GM18861 (cell line): ENCODE data around the gene CTIF.

ENCODE experiments used
- ATAC-seq: cut with Tn5 transposase; IDR thresholded peaks from one replicate; pipeline ENCODE4 v1.9.1; 2021; ENCODE audit not compliant: unreplicated experiment

CTIF gene

GRCh38 chr18:48599391-48599790 lies 60.6 kb downstream of the CTIF start:
- no peak for ATAC-seq

GRCh38 chr18:48600046-48600445 lies 61.2 kb downstream of the CTIF start:
- no peak for ATAC-seq

- ATAC-seq, result no peak
Measured at GRCh38 chr18:48600456-48601090, 61.7 kb downstream of the CTIF start.

DNA sequence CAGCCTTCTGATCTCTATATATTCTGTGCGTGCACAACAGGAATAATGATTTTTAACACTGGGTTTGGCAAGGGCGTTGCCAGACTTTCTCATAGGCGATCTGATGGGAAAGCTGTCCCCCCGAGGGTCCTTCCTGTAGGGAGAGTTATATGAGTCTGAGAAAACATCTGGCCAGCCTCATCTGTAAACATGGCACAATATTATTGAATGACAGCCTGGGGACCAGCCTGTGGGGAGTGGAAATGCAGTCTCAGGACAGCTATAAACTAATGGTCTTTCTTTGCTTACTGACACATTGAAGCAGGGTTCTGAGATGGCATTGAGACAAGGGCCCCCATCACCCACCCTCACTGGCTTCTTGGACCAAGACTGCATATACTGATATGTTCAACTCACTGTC lies 62.5 kb downstream of the CTIF start:
- no peak for ATAC-seq

GRCh38 chr18:48602759-48603390 lies 64.0 kb downstream of the CTIF start:
- no peak for ATAC-seq

GRCh38 chr18:48605408-48605845 lies 66.6 kb downstream of the CTIF start:
- peak; percentile 83 for ATAC-seq

- ATAC-seq, result no peak
Measured at GRCh38 chr18:48607056-48607984, 68.5 kb downstream of the CTIF start.

- ATAC-seq, result no peak
Measured at GRCh38 chr18:48608581-48608980, 69.8 kb downstream of the CTIF start.

DNA sequence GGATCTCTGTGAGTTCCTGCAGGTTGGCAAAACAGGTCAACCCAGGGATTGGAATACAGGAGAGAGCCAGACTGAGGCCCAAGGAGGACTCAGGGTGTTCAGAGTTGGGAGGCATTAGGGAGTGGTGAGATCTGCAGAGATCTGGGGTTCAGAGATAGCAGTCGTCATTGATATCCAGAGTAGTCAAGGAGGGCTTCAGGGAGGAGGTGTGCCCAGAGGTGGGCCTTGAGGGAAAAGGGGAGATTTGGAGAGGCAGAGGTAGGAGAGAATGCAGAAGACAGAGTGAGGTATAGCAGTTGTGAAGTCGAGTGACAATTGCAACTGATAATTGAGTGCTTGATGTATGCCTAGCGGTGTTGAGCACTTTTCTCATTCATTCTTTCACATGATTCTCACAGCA lies 70.3 kb downstream of the CTIF start:
- ATAC-seq, result no peak

GRCh38 chr18:48609820-48610815 lies 71.3 kb downstream of the CTIF start:
- no peak for ATAC-seq

- no peak for ATAC-seq
Measured at GRCh38 chr18:48611203-48611602, 72.4 kb downstream of the CTIF start.

DNA sequence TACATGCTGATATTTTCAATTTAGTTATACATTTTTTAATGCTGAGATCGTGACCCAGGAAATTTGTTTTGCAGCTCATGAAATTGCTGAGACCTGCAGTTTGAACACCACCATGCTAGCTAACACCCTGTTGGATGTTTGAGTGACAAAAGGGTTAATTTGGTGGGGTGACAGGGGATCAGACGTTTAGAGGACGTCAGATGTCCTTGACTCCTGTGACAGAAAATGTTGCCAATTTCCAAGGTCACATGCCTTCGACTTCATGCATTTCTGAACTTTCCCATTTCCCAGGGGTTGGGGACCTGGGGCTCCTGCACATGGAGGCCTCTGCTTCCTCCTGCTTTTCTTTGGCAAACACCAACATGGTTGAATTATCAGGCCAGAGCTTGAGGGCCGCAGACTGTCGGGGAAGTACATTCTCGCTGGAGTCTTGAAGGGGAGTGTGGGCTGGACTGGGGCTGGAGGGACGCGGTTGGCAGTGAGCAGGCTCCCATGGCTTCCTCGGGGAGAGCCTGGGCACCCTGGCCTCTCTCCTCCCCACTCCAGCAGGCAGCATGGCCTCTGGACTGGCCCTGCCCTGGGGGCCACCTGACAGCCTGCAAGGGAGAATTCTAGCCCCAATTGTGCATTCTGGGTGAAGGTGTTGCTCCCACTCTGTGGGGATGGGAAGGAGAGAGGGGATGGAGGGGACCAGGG lies 73.1 kb downstream of the CTIF start:
- ATAC-seq, result no peak

GRCh38 chr18:48612511-48612910 lies 73.7 kb downstream of the CTIF start:
- no peak for ATAC-seq

DNA sequence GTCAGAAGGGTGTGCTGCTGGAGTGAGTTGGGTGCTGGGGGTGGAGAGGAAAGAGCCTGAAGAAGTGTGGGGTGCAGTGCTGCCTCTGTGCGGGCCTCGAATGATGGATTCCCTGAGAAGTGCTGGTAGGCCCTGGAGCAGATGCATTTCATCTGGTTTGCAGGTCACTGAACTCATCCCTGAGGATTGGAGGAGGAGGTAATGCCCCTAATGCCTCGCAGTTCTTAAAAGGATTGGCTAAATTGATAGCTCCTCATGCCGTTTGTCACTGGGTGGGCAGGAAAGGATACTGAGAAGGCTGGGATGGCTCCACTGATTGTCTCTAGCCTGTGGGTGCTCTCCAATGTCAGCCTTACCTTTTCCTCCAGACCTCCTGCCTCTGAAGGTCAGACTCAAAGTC lies 74.1 kb downstream of the CTIF start:
- ATAC-seq, result no peak

- no peak for ATAC-seq
Measured at GRCh38 chr18:48613589-48614404, 75.0 kb downstream of the CTIF start.

DNA sequence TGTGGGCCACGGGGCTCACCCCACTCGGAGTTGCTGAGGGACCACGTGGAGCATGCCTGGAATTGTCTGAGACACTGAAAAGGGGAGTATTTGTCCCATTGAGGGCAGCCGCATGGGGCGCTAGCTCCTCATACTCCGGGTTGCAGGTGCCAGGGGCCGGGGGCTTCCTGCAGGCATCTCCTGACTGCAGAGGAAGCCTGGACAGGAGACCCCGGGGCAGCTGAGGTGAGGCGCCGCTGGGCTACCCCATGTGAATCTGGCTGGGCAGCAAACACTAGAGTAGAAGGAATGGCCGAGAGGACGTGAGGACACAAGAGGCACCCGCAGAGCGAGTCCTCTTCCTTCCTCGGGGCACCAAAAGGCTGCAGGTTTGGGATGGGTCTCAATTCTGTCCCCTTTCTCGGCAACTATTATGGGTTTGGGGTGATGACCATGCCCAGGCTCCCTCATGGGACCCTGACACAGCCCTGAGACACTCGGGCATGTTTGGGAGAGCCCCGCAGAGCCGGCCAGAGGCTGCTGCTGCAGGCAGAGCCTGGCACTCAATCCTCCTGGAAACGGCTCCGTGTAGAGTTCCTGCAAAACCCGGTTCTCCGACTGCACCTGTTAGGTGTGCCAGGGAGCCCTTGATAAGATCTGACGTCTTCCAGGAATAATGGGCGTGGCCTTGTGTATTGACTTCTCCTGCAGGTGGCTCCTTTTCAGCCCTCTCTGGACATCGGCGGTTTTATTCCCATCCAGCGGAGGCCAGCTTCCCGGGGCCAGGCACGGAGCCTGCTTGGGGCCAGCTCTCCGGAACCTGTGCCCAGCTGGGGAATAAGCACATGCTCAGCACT lies 77.0 kb downstream of the CTIF start:
- no peak for ATAC-seq

DNA sequence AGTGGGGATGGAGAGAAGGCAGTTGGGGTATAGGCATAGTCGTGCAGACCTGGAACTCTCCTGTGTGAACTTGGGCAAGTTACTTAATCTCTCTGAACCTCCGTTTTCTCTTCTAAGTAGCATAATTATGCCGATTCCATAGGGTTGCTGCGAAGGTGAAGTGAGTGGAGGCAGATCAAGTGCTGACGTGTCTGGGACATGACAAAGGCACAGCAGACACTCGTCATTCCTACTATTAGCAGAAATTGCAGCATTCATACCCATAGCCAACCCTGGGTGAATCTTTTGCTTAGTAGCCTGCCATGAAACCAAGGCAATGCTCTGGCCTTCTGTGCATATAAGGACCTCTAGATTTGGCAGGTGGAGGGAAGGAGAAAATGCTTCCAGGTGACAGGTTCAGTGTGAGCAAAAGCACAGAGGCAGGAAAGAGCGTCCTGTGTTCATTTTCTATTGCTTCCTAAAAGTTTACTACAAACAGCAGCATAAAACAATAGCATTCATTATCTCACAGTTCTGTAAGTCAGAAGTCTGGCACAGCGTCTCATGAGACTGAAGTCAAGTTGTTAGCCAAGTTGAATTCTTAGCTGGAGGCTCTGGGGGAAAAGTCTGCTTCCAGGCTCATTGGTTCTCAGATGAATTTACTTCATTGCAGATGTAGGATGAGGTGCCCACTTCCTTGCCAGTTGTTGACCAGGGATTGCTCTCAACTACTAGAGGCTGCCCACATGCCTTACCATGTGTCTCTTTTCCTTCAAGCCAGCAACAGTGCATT lies 77.8 kb downstream of the CTIF start:
- ATAC-seq, result no peak
